ENCODE results near the gene RAB14. TPM values are rescaled to one million over a fixed set of nuclear protein-coding genes. Genes with fewer than 3 reads are reported as not detected.

RAB14 gene
- total RNA-seq, 1 donor from 2014 or later: 62.0 TPM

DNA sequence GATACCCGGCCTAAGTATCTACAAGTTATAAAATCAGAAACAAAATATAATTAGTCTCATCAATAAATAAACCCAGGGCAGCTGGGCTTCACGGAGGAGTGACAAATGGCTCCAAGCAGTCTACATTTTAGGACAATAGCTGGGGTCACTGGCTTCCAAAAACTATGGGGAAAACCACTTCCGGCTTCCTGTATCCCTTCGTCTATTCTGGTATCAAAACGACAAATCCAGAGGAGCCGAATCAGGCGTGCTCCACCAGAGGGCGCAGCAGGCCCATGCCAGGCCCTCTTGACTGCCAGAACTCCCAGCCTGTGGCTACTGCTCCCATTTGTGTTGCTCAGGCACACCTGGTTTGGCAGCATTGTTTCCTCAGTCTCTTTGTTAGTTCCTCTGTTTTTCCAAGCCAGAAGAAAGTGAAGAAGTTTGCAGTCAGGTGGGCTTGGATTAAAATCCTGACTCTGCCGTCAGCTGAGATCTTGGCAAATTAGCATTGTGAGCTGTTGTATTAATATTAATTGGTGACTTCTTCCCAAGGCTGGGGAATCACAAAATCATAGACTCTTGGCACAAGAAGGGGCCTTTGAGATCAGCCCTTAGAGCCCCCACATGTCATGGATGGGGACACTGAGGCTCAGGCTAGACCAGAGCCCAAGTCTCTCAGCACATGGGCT is 11.6 kb upstream of the RAB14 start:
- peak; percentile 53 for DNase-seq (ENCODE audit: low spot score)
- Mint-ChIP-seq H3K27ac (peak overlapping the region; percentile 40), H3K4me1 (ENCODE audit: low read depth) (peaks cover 17% of the 10 kb centered on the region), H3K36me3 (ENCODE audit: low read depth) (no peaks in the 10 kb centered on the region), H3K9me3 (no peaks in the 10 kb centered on the region), H3K4me3 (ENCODE audit: low read depth) (no peak overlapping the region), H3K27me3 (ENCODE audit: low read depth) (no peaks in the 10 kb centered on the region)
- intact Hi-C loops (cut with micrococcal nuclease): loop anchor here (1.0 to 2.0 kb wide), 2 partner anchors 11 to 188 kb away; no protein-coding TSS in a partner anchor

DNA sequence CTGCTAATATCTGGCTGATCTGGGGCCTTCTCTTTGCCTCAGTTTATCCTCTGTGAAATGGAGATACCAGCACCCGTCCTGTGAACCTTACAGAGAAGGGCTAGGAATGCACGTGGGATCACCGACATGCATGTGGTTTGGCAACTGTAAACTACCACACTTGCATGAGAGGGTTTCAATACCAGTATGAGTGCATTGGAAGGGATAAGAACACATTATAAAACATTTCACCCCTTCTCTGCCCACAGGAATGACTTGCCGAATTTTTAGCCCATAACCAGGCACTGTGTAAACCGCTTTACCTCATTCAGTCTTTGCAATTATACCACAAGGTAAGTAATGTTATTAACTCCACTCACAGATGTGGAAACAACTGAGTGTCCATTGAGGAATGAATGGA is 8.9 kb upstream of the RAB14 start:
- Mint-ChIP-seq H3K27me3 (ENCODE audit: low read depth) (no peaks in the 10 kb centered on the region), H3K4me1 (ENCODE audit: low read depth) (peaks cover 25% of the 10 kb centered on the region), H3K9me3 (no peaks in the 10 kb centered on the region), H3K36me3 (ENCODE audit: low read depth) (no peaks in the 10 kb centered on the region), H3K4me3 (ENCODE audit: low read depth) (no peak overlapping the region), H3K27ac (no peak overlapping the region)
- intact Hi-C loops (cut with micrococcal nuclease): no loop called here
- no peak for DNase-seq (ENCODE audit: low spot score)

- intact Hi-C loops (cut with micrococcal nuclease): loop anchor here (10.0 kb wide), 2 partner anchors 157 to 363 kb away; partner anchors contain the start of gene PSMD5
Measured at GRCh38 chr9:121207371-121207940, 5.8 kb upstream of the RAB14 start.

DNA sequence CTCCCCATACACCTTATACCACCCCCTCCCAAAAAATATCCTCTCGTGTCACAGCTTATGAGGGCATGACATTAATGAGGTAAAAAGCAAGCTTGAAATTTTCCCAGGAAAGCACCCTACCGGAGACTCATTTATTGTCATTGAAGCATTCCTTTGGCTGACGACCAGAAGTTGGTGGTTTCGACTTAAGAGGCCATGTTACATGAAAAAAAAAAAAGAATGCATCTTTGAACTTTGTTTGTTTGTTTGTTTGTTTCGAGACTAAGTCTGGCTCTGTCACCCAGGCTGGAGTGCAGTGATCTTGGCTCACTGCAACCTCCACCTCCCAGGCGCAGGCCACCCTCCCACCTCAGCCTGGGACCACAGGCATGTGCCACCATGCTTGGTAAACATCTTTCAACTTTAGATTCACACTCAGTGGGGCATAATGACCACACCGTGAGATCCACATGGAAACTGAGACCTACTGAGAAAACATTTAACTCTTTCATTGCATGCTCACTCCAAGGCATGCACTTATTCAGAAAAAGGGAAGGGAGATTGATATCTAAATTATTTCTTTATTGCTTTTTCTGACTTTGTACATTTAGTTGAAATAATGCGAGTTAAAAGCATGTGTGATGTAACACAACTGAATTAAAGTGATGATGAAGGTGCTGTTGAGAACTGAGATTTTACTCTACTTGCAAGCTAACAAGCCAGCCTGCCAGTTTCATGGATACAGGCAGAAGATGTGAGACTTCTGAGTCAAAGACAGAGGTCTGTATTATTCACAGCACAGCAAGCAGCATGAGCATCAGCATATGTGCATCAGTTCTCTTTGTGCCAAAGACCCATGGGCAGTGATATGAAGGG is 5.1 kb upstream of the RAB14 start:
- H3K27me3 Mint-ChIP-seq (ENCODE audit: low read depth): no peaks in the 10 kb centered on the region
- peak overlapping the region; percentile 34 for H3K27ac Mint-ChIP-seq
- intact Hi-C loops (cut with micrococcal nuclease): loop anchor here (10.0 kb wide), 2 partner anchors 158 to 362 kb away; partner anchors contain the start of gene PSMD5
- H3K4me1 Mint-ChIP-seq (ENCODE audit: low read depth): peaks cover 32% of the 10 kb centered on the region
- no peak for DNase-seq (ENCODE audit: low spot score)
- H3K9me3 Mint-ChIP-seq: no peaks in the 10 kb centered on the region
- H3K4me3 Mint-ChIP-seq (ENCODE audit: low read depth): no peak overlapping the region
- no peaks in the 10 kb centered on the region for H3K36me3 Mint-ChIP-seq (ENCODE audit: low read depth)

More at GRCh38 chr9:121207371-121207940, 5.8 kb upstream of the RAB14 start:
- DNase-seq (ENCODE audit: low spot score): no peak
- H3K36me3 Mint-ChIP-seq (ENCODE audit: low read depth): no peaks in the 10 kb centered on the region
- peaks cover 29% of the 10 kb centered on the region for H3K4me1 Mint-ChIP-seq (ENCODE audit: low read depth)
- H3K27ac Mint-ChIP-seq: no peak overlapping the region
- no peaks in the 10 kb centered on the region for H3K9me3 Mint-ChIP-seq
- no peaks in the 10 kb centered on the region for H3K27me3 Mint-ChIP-seq (ENCODE audit: low read depth)
- no peak overlapping the region for H3K4me3 Mint-ChIP-seq (ENCODE audit: low read depth)

DNA sequence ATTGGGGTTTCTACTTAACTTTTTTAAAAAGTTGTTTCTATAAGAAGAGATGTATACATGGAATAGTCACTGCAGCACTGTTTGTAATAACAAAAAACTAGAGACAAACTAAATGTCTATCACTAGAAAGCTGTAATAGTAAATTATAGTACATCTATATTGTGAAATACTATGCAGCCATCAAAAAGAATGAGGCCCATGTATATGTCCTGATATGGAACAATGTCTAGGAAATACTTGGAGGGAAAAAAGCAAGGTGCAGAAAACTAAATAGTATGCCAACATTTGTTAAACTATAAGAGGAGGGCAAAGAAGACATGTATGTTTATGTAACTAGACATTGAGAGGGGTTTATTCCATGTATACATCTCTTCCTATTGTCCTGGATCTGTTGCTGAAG is 2.9 kb upstream of the RAB14 start:
- Mint-ChIP-seq H3K36me3 (ENCODE audit: low read depth) (peaks cover 12% of the 10 kb centered on the region), H3K9me3 (no peaks in the 10 kb centered on the region), H3K27me3 (ENCODE audit: low read depth) (no peaks in the 10 kb centered on the region), H3K4me3 (ENCODE audit: low read depth) (no peak overlapping the region), H3K27ac (no peak overlapping the region), H3K4me1 (ENCODE audit: low read depth) (peaks cover 36% of the 10 kb centered on the region)
- intact Hi-C loops (cut with micrococcal nuclease): loop anchor here (5.0 to 10.0 kb wide), 3 partner anchors 160 to 360 kb away; partner anchors contain the start of gene PSMD5
- DNase-seq (ENCODE audit: low spot score): no peak

GRCh38 chr9:121204121-121204520 is 2.5 kb upstream of the RAB14 start:
- intact Hi-C loops (cut with micrococcal nuclease): loop anchor here (5.0 to 10.0 kb wide), 3 partner anchors 161 to 359 kb away; partner anchors contain the start of gene PSMD5
- no peaks in the 10 kb centered on the region for H3K27me3 Mint-ChIP-seq (ENCODE audit: low read depth)
- no peak overlapping the region for H3K4me3 Mint-ChIP-seq (ENCODE audit: low read depth)
- no peak for DNase-seq (ENCODE audit: low spot score)
- H3K27ac Mint-ChIP-seq: no peak overlapping the region
- peaks cover 40% of the 10 kb centered on the region for H3K4me1 Mint-ChIP-seq (ENCODE audit: low read depth)
- no peaks in the 10 kb centered on the region for H3K9me3 Mint-ChIP-seq
- H3K36me3 Mint-ChIP-seq (ENCODE audit: low read depth): peaks cover 17% of the 10 kb centered on the region

GRCh38 chr9:121201045-121201737 is 478 bp downstream of the RAB14 start:
- H3K4me1 Mint-ChIP-seq (ENCODE audit: low read depth): peaks cover 46% of the 10 kb centered on the region
- intact Hi-C loops (cut with micrococcal nuclease): loop anchor here (1.0 to 10.0 kb wide), 5 partner anchors 14 to 356 kb away; partner anchors contain the start of gene PSMD5
- H3K27ac Mint-ChIP-seq: peak overlapping the region; percentile 87
- no peaks in the 10 kb centered on the region for H3K27me3 Mint-ChIP-seq (ENCODE audit: low read depth)
- H3K4me3 Mint-ChIP-seq (ENCODE audit: low read depth): peak overlapping the region; percentile 96
- H3K36me3 Mint-ChIP-seq (ENCODE audit: low read depth): peaks cover 36% of the 10 kb centered on the region
- no peaks in the 10 kb centered on the region for H3K9me3 Mint-ChIP-seq
- DNase-seq (ENCODE audit: low spot score): peak; percentile 52

DNA sequence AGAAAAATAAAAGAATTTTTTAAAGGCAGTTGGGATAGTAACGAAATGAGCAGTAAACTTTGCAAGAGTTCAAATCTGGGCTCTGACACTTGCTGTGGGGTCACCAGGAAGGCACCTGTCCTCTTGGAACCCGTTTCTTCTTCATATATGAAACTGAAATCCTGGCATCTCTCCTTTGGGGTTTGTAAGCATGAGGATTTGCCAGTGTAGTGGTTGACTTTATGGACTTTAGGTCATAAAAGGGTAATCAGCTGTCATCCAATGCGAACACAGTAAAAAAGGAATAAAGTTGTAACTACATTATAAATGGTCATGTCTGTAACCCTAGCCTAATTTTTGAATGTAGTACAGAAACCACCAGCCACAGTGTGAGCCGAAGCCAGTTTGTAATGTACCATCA is 1.3 kb downstream of the RAB14 start:
- Mint-ChIP-seq H3K36me3 (ENCODE audit: low read depth) (peaks cover 36% of the 10 kb centered on the region), H3K4me3 (ENCODE audit: low read depth) (peak overlapping the region; percentile 96), H3K27me3 (ENCODE audit: low read depth) (no peaks in the 10 kb centered on the region), H3K9me3 (no peaks in the 10 kb centered on the region), H3K4me1 (ENCODE audit: low read depth) (peaks cover 55% of the 10 kb centered on the region), H3K27ac (peak overlapping the region; percentile 80)
- DNase-seq (ENCODE audit: low spot score): no peak
- intact Hi-C loops (cut with micrococcal nuclease): loop anchor here (2.0 to 10.0 kb wide), 4 partner anchors 14 to 356 kb away; partner anchors contain the start of gene PSMD5

DNA sequence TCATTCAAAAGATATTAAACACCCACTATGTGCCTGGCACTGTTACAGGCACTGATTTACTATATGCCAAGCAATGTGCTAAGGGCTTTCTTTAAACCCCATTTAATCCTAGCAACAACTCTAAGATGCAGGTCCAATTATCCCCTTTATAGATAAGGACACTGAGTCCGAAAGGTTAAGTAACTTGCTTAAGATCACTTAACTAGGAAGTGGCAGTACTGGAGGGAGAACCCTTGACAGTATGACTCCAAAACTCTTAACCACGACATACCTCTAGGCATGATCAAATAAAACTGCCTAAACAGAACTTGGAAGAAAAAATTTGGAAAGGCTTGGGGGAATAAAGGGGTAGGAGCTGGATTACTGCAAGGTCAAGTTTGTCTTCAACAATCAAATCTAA is 1.7 kb downstream of the RAB14 start:
- intact Hi-C loops (cut with micrococcal nuclease): loop anchor here (2.0 to 10.0 kb wide), 5 partner anchors 13 to 355 kb away; partner anchors contain the start of gene PSMD5

GRCh38 chr9:121198512-121199042 is 3.1 kb downstream of the RAB14 start:
- H3K4me1 Mint-ChIP-seq (ENCODE audit: low read depth): peaks cover 61% of the 10 kb centered on the region
- intact Hi-C loops (cut with micrococcal nuclease): loop anchor here (5.0 kb wide), 1 partner anchor 41 kb away; no protein-coding TSS in a partner anchor
- H3K27me3 Mint-ChIP-seq (ENCODE audit: low read depth): no peaks in the 10 kb centered on the region
- no peak for DNase-seq (ENCODE audit: low spot score)
- H3K9me3 Mint-ChIP-seq: no peaks in the 10 kb centered on the region
- peaks cover 36% of the 10 kb centered on the region for H3K36me3 Mint-ChIP-seq (ENCODE audit: low read depth)
- H3K4me3 Mint-ChIP-seq (ENCODE audit: low read depth): peak overlapping the region; percentile 70
- no peak overlapping the region for H3K27ac Mint-ChIP-seq

More for the DNA sequence above, 1.7 kb downstream of the RAB14 start:
- Mint-ChIP-seq H3K9me3 (no peaks in the 10 kb centered on the region), H3K36me3 (ENCODE audit: low read depth) (peaks cover 36% of the 10 kb centered on the region), H3K27ac (peak overlapping the region; percentile 67), H3K4me1 (ENCODE audit: low read depth) (peaks cover 59% of the 10 kb centered on the region), H3K4me3 (ENCODE audit: low read depth) (peak overlapping the region; percentile 96), H3K27me3 (ENCODE audit: low read depth) (no peaks in the 10 kb centered on the region)
- DNase-seq (ENCODE audit: low spot score): no peak

DNA sequence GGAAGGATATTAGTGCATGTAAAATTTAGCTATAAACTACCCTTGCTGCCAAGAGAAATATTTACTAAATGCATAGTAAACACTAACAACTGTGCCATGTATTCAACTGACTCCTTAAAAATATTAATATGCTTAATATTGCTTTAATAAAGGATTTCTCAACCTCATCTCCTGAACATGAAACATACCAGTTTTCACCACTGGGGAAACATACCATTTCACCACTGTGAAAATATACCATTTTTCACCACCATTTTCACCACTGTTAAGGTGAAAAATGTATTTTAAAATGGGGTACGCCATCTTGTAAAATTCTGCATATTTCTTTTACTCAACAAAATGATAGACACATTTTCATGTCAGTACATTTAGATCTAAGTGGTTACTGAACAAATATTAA is 4.5 kb downstream of the RAB14 start:
- no peaks in the 10 kb centered on the region for H3K27me3 Mint-ChIP-seq (ENCODE audit: low read depth)
- no peak overlapping the region for H3K4me3 Mint-ChIP-seq (ENCODE audit: low read depth)
- no peak overlapping the region for H3K27ac Mint-ChIP-seq
- H3K9me3 Mint-ChIP-seq: no peaks in the 10 kb centered on the region
- intact Hi-C loops (cut with micrococcal nuclease): loop anchor here (5.0 kb wide), 1 partner anchor 40 kb away; no protein-coding TSS in a partner anchor
- peaks cover 36% of the 10 kb centered on the region for H3K36me3 Mint-ChIP-seq (ENCODE audit: low read depth)
- peaks cover 61% of the 10 kb centered on the region for H3K4me1 Mint-ChIP-seq (ENCODE audit: low read depth)
- no peak for DNase-seq (ENCODE audit: low spot score)

GRCh38 chr9:121196389-121196788 is 5.3 kb downstream of the RAB14 start:
- intact Hi-C loops (cut with micrococcal nuclease): loop anchor here (5.0 kb wide), 1 partner anchor 39 kb away; no protein-coding TSS in a partner anchor
- no peak for DNase-seq (ENCODE audit: low spot score)
- no peaks in the 10 kb centered on the region for H3K27me3 Mint-ChIP-seq (ENCODE audit: low read depth)
- H3K4me1 Mint-ChIP-seq (ENCODE audit: low read depth): peaks cover 63% of the 10 kb centered on the region
- H3K36me3 Mint-ChIP-seq (ENCODE audit: low read depth): peaks cover 38% of the 10 kb centered on the region
- H3K4me3 Mint-ChIP-seq (ENCODE audit: low read depth): no peak overlapping the region
- no peak overlapping the region for H3K27ac Mint-ChIP-seq
- no peaks in the 10 kb centered on the region for H3K9me3 Mint-ChIP-seq
